ENCODE data around the gene PEX14. TPM values are rescaled to one million over a fixed set of nuclear protein-coding genes. Genes with fewer than 3 reads are reported as not detected.

Gene PEX14
- total and polyA plus RNA-seq, 9 of the 15 experiments (the other 6 are each of a cell fraction or from before 2014, with no cell fraction given), result 2.6 to 45.7 (median 22.7) TPM

DNA sequence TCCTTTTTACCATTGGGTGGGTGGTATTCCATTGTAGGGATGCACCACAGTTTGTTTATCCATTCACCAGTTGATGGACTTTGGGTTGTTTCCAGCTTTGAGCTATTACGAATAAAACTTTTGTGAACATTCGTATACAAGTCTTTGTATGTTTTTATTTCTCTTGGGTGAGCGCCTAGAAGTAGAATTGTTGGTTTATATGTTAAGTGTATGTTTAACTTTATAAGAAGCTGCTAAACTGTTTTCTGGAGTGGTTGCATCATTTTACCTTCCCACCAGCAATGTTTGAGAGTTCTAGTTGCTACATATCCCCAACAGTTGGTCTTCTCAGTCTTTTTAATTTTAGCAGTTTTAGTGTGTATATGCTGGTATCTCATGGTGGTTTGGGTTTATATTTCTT lies 132.5 kb downstream of the PEX14 start:
- Histone ChIP-seq H2AFZ (ENCODE audit: low read depth, low read length) (no peak overlapping the region), H4K20me1 (replicated peaks; ENCODE audit: control insufficient read depth, insufficient read depth, low read length) (no peaks in the 10 kb centered on the region), H3K9me1 (ENCODE audit: control insufficient read depth, insufficient read depth, low read length) (no peaks in the 10 kb centered on the region), H3K9me3 (replicated peaks; ENCODE audit: control insufficient read depth, insufficient read depth, low read depth, low read length) (no peaks in the 10 kb centered on the region), H3K79me2 (ENCODE audit: control insufficient read depth, insufficient read depth, low read length) (no peaks in the 10 kb centered on the region), H3K4me2 (ENCODE audit: insufficient read depth, low read length) (no peak overlapping the region), H3K27me3 (ENCODE audit: control insufficient read depth in 2 of 2, insufficient read depth in 2 of 2, low read length in 2 of 2) (no peaks in the 10 kb centered on the region), H3K4me3 (no peak overlapping the region), H3K4me1 (replicated peaks in 1 of 2; ENCODE audit: control insufficient read depth in 2 of 2, insufficient read depth in 2 of 2, low read length in 2 of 2) (no peaks in the 10 kb centered on the region), H3K27ac (ENCODE audit: extremely low read depth, low read depth, low read length) (no peak overlapping the region), H3K9ac (ENCODE audit: insufficient read depth in 1 of 2, low read depth in 2 of 2, low read length in 2 of 2) (no peak overlapping the region), H3K36me3 (ENCODE audit: control insufficient read depth, insufficient read depth, low read length) (peaks cover 4% of the 10 kb centered on the region; the same call in 1 of the 3 replicates)
- ATAC-seq (no peak), DNase-seq (ENCODE audit: extremely low read depth in 1 of 4, low spot score in 3 of 4) (no peak), FAIRE-seq (no peak)
- 87% methylated on average over 3 of the region's 3 CpGs for WGBS (ENCODE audit: insufficient coverage, low coverage, missing lambda C conversion rate)
- BruUV-seq (replicated peaks), result no TSS peak
- CTCF ChIA-PET (ENCODE audit: low intra/inter-chr PET ratio), result no interaction called here
- in situ Hi-C loops (cut with MboI), result no loop called here
- TF ChIP-seq CTBP1 (IDR thresholded peaks at IDR 0.05; ENCODE audit: borderline replicate concordance), result no peak
- TF ChIP-seq, protein P1, sequence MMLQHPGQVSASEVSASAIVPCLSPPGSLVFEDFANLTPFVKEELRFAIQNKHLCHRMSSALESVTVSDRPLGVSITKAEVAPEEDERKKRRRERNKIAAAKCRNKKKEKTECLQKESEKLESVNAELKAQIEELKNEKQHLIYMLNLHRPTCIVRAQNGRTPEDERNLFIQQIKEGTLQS (IDR thresholded peaks at IDR 0.05), result 0 out of 2 replicates have a peak, but pooled peaks have one; percentile 14
- TF ChIP-seq, protein P1 (CRISPR knock-in tag; conservative IDR thresholded peaks at IDR 0.05), result no peak
- no peak for TF ChIP-seq CEBPG (CRISPR knock-in tag; IDR thresholded peaks at IDR 0.05)
- peak in 1 of 2 experiments; percentile 49; a peak in 1 of 4 replicates for TF ChIP-seq CEBPG (tag; conservative IDR thresholded peaks at IDR 0.05 in 1 of 2, IDR thresholded peaks at IDR 0.05 in 1 of 2)
- TF ChIP-seq ZNF75A (CRISPR knock-in tag; IDR thresholded peaks at IDR 0.05), result no peak
- intact Hi-C loops (cut with micrococcal nuclease), result no loop called here
- POLR2A ChIA-PET, result interaction anchor here (0.9 kb wide), 1 partner anchor 11 kb away, joined by 4 read pairs; no protein-coding TSS in a partner anchor
